Measurements from ENCODE around the gene UGT1A6.

Gene UGT1A6

GRCh38 chr2:233758141-233758540 is 65.5 kb downstream of the UGT1A6 start:
- Histone ChIP-seq H3K27ac (replicated peaks) (no peak overlapping the region), H3K4me3 (replicated peaks; ENCODE audit: insufficient read depth, low read length) (no peak overlapping the region), H3K27me3 (ENCODE audit: insufficient read depth, poor library complexity, severe bottlenecking) (no peaks in the 10 kb centered on the region)
- TF ChIP-seq, protein P1, sequence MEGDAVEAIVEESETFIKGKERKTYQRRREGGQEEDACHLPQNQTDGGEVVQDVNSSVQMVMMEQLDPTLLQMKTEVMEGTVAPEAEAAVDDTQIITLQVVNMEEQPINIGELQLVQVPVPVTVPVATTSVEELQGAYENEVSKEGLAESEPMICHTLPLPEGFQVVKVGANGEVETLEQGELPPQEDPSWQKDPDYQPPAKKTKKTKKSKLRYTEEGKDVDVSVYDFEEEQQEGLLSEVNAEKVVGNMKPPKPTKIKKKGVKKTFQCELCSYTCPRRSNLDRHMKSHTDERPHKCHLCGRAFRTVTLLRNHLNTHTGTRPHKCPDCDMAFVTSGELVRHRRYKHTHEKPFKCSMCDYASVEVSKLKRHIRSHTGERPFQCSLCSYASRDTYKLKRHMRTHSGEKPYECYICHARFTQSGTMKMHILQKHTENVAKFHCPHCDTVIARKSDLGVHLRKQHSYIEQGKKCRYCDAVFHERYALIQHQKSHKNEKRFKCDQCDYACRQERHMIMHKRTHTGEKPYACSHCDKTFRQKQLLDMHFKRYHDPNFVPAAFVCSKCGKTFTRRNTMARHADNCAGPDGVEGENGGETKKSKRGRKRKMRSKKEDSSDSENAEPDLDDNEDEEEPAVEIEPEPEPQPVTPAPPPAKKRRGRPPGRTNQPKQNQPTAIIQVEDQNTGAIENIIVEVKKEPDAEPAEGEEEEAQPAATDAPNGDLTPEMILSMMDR (IDR thresholded peaks at IDR 0.05; ENCODE audit: insufficient read depth, low read length) = no peak
- TF ChIP-seq SPI1 (IDR thresholded peaks at IDR 0.05; ENCODE audit: borderline replicate concordance, low read depth) (no peak), POLR2AphosphoS5 (IDR thresholded peaks at IDR 0.05; ENCODE audit: low read depth) (no peak), GABPA (IDR thresholded peaks at IDR 0.05; ENCODE audit: low read depth) (no peak)
- TF ChIP-seq, protein P2, sequence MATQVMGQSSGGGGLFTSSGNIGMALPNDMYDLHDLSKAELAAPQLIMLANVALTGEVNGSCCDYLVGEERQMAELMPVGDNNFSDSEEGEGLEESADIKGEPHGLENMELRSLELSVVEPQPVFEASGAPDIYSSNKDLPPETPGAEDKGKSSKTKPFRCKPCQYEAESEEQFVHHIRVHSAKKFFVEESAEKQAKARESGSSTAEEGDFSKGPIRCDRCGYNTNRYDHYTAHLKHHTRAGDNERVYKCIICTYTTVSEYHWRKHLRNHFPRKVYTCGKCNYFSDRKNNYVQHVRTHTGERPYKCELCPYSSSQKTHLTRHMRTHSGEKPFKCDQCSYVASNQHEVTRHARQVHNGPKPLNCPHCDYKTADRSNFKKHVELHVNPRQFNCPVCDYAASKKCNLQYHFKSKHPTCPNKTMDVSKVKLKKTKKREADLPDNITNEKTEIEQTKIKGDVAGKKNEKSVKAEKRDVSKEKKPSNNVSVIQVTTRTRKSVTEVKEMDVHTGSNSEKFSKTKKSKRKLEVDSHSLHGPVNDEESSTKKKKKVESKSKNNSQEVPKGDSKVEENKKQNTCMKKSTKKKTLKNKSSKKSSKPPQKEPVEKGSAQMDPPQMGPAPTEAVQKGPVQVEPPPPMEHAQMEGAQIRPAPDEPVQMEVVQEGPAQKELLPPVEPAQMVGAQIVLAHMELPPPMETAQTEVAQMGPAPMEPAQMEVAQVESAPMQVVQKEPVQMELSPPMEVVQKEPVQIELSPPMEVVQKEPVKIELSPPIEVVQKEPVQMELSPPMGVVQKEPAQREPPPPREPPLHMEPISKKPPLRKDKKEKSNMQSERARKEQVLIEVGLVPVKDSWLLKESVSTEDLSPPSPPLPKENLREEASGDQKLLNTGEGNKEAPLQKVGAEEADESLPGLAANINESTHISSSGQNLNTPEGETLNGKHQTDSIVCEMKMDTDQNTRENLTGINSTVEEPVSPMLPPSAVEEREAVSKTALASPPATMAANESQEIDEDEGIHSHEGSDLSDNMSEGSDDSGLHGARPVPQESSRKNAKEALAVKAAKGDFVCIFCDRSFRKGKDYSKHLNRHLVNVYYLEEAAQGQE (IDR thresholded peaks at IDR 0.05; ENCODE audit: insufficient replicate concordance, low read depth) = no peak
- DNase-seq (ENCODE audit: low read depth in 1 of 2, low spot score in 1 of 2) = no peak

- no peak overlapping the region for H3K27ac ChIP-seq (replicated peaks)
- no peaks in the 10 kb centered on the region for H3K27me3 ChIP-seq (ENCODE audit: insufficient read depth, poor library complexity, severe bottlenecking)
- no peak for TF ChIP-seq POLR2AphosphoS5 (IDR thresholded peaks at IDR 0.05; ENCODE audit: low read depth)
- TF ChIP-seq, protein P1 (IDR thresholded peaks at IDR 0.05; ENCODE audit: insufficient read depth, low read length) = no peak
- TF ChIP-seq GABPA (IDR thresholded peaks at IDR 0.05; ENCODE audit: low read depth) = no peak
- TF ChIP-seq SPI1 (IDR thresholded peaks at IDR 0.05; ENCODE audit: borderline replicate concordance, low read depth) = no peak
- TF ChIP-seq, protein P2 (IDR thresholded peaks at IDR 0.05; ENCODE audit: insufficient replicate concordance, low read depth) = no peak
- H3K4me3 ChIP-seq (replicated peaks; ENCODE audit: insufficient read depth, low read length) = no peak overlapping the region
- DNase-seq (ENCODE audit: low read depth in 1 of 2, low spot score in 1 of 2) = no peak
These were observed 66.2 kb downstream of the UGT1A6 start for GRCh38 chr2:233758849-233759248.

DNA sequence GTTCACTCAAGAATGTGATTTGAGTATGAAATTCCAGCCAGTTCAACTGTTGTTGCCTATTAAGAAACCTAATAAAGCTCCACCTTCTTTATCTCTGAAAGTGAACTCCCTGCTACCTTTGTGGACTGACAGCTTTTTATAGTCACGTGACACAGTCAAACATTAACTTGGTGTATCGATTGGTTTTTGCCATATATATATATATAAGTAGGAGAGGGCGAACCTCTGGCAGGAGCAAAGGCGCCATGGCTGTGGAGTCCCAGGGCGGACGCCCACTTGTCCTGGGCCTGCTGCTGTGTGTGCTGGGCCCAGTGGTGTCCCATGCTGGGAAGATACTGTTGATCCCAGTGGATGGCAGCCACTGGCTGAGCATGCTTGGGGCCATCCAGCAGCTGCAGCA is 67.4 kb downstream of the UGT1A6 start, which contains the start of gene UGT1A1:
Gene UGT1A1 (plus strand): TSS at position 228 of the 400 bp plus-strand sequence. CDS start 18 bp downstream, at position 246.
- H3K4me3 ChIP-seq (replicated peaks; ENCODE audit: insufficient read depth, low read length) = no peak within 1 kb of the TSS
- no peak for DNase-seq (ENCODE audit: low read depth in 1 of 2, low spot score in 1 of 2)
- no peaks in the 10 kb centered on the region for H3K27me3 ChIP-seq (ENCODE audit: insufficient read depth, poor library complexity, severe bottlenecking)
- H3K27ac ChIP-seq (replicated peaks) = no peak within 1 kb of the TSS
- TF ChIP-seq GABPA (IDR thresholded peaks at IDR 0.05; ENCODE audit: low read depth) = no peak
- TF ChIP-seq, protein P2 (IDR thresholded peaks at IDR 0.05; ENCODE audit: insufficient replicate concordance, low read depth) = no peak
- TF ChIP-seq SPI1 (IDR thresholded peaks at IDR 0.05; ENCODE audit: borderline replicate concordance, low read depth) = no peak
